HS-5 (cell line): ENCODE measurements around the gene PDK1.
"Not testable (repeated sequence)": the region's sequence is repeated elsewhere in the genome, so short reads cannot be mapped to it uniquely, and the experiment has no call there.

Source experiments
- DNase-seq: peaks from one replicate; pipeline ENCODE4 v3.0.0-alpha.2; 2012; ENCODE audit warnings: low read depth

Gene PDK1

DNA sequence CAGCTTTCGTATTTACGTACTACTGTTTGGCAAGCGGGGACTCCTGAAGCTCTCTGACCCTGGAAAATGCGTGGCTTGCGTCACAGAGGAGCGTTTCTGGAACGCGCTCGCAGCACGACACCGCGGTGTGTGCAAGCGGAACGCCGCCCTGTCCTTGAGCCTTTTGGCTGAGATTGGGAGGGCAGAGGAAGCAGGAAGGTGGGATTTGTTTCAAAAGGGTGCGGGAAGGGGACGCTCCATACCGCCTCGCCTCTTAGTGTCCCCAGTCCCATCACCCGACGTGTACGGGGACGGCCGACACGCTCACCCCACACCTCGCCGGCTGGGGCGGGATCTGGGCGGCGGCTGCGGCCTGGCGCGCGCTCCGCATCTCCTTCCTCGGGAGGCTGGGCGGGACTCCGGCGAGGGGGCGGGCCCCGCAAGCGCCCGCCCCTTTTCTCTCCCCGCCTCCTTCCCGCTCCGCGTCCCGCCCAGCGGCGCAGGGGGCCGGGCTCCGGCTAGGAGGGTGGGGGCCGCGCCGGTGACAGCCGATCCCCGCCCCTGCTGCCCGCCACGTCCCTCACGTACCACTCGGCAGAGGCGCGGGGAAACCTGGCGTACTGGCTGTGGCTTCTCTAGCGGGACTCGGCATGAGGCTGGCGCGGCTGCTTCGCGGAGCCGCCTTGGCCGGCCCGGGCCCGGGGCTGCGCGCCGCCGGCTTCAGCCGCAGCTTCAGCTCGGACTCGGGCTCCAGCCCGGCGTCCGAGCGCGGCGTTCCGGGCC, at the start of gene PDK1:
Gene PDK1, plus strand, starts transcription at position 569 of the 762 bp plus-strand sequence. Its CDS starts 61 bp downstream, at position 630.
- DNase-seq: peak; percentile 83

DNA sequence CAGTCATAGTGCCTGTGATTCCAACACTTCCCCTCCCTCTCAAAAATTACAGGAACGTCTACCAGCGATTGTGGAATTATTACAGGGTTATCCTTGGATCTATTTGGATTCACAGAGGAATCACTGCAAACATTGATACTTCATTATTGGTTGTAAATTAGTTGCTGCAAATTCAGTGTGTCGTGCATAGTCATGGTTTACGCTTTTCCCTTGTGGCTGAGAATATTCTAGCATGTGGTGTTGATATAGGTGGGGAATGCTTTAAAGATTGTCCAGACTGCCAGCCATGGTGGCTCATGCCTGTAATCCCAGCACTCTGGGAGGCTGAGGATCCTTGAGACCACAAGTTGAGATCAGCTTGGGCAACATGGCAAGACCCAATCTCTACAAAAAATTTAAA, 48.7 kb upstream of the PDK1 start:
- no peak for DNase-seq

DNA sequence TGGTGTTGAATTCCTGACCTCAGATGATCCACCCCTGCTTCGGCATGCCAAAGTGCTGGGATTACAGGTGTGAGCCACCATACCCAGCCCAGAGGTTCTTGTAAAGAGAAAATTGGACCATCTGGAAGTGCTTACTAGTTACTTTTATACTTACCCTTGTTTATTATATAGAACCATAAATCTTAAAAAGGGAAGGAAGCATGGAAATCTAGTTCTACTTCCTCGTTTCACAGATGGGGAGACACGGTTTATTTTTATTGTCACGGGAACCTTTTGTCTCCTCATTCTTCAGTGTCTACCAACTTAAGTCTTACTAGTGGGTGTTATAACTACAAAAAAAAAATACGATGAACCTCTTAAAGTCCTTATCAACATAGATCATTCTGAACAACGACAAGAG, 45.8 kb upstream of the PDK1 start:
- DNase-seq: no peak

DNA sequence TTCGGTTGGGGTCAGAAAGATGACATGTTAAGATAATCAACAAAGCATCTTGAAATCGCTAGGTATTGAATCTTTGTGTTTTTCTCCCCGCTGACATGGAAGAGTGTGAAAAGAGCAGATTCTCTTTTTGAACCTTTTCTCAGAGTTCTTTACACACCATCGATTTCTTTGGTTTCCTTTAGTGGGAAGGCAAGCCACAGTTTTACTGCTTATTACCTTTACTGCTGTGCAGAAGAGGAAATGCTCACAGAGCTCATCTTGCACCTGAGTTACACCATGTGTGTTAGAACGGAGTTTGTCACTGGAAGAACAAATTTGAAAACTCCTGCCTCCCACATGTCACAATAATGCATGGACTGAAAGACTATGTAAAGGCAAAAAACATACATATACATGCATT, 45.3 kb upstream of the PDK1 start:
- DNase-seq: no peak

DNA sequence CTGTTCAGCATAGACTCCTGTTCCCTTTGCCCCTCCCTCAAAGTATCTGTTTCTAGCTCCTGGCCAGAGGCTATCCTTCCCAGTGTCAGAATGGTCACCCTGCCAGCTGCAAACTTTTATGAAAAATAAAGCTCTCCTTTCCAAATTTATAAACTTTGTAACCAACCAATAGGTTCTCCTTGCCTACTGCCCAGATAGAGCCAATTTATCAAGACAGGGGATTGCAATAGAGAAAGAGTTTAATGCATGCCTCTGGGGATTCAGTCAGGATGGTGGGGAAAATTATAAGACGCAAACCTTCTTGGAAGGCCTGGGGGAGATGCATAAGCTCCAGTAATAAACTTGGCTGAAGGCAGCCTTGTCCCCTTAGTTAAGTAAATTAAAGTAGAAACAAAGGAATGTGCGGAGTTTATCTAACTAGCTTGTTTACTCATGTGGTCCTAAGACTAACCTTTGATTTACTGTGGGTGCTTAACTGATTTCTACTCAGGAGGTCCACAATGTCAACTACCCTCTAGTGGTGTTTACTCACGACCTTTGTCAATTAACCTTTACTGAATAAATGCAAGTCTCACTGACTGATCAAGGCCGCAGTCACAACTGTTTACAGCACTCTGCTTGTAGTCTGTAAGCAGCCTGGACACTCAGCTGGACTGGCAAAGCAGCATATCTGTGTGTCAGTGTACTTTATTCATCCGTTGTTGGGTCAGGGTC, 42.9 kb upstream of the PDK1 start:
- no peak for DNase-seq

DNA sequence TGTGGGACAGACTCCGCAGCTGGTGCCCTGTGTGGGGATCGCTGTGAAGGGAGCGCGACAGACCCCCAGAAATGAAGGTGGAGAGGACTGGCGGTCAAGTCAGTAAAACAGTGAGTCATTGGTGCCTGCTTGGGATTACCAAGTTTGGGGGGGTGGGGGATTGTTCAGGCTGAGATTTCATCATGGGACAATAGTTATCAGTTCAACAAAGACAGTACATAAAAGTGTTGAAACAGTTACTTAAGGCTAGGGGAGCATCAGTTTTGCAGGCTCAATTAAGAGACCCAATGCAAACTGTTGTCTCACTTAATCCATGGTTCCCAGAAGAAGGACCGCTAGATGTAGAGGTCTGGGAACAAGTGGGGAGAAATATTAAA, 42.4 kb upstream of the PDK1 start:
- no peak for DNase-seq

DNA sequence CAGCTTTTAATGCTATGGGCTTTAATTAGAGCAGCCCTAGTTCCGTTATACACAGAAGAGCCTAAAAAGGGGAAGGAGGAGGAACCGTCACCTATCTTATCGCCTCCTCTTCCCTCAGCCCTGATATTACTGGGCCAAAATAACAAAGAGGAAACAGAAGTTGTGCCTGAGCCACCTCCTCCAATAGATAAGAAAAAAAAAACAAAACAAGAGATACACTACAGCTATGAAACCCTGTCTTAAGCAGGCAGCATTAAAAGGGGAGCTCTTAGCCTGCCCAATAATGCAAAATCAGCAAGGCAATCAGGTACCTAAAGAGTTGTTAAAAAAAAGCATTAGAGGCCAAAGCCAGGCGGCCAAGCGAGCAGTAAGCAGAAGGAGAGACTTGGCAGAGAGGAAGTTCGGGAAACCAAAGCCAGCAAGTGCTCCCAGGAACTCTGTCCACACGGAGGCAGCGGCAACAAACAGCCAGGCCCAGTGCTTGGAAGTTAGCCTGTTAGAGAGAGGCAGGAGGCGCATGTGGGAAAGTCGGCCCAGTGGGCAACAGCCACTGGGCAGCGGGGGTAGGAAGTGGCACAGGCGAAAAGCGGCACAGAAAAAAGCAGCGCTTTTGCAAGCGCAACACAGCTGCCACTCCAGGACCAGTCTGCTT, 41.8 kb upstream of the PDK1 start:
- DNase-seq: no peak

DNA sequence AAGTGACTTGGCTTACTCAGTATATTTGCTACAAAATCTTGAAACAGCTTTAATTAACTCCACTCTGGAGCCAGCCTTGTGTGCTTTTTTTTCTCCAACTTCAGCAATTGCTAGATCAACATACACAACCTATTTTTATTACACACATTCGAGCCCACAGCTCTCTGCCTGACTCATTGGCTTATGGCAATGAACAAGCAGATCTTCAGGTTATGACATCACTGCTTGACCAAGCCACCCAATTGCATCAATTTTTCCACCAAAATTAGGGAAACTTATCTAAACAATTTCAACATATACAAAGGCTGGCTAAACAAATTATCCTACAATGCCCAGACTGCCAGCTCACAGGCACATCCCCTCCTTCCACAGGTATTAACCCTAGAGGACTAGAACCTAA, 39.6 kb upstream of the PDK1 start:
- DNase-seq: peak; percentile 34

DNA sequence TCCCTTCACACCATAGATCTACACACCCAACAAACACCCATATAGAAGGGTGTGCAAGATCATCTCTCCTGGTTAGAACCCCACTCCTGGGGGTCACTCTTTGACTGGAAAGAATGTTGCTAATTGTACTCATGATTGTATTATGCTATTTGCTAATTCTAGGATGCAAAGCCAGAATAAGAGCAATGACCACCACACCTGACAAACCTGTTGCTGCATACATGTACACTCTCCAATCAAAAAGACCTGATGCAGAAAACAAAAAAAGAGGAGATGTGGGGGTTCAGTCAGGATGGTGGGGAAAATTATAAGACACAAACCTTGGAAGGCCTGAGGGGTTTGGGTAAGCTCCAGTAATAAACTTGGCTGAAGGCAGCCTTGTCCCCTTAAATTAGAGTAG, 36.9 kb upstream of the PDK1 start:
- DNase-seq: no peak

DNA sequence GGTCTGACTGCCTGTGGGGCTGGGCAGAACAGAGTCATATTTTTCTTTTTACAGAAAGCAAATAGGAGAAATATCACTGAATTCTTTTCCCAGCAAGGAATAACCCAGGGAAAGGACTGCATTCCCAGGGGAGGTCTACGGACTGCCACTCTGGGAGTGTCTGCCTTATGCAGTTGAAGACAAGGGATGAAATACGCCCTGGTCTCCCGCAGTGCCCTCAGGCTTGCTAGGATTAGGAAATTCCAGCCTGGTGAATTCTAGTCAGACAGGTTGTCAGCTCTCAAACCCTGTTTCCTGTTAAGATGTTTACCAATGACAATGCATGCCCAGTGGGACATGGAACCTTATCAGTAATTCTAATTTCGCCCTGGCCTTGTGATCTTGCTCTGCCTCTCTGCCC, 30.3 kb upstream of the PDK1 start:
- no peak for DNase-seq

DNA sequence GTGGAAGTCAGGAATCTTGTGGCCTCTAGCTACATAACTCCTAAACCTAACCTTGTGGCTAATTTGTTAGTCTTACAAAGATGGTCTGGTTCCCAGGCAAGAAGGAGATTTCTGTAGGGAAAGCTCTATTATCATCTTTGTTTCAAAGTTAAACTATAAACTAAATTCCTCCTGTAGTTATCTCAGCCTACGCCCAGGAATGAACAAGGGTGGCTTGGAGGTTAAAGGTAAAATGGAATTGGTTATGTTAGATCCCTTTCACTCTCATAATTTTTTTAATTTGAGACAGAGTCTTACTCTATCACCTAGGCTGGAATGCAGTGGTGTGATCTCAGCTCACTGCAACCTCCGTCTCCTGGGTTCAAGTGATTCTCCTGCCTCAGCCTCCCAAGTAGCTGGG, 24.6 kb upstream of the PDK1 start:
- no peak for DNase-seq

DNA sequence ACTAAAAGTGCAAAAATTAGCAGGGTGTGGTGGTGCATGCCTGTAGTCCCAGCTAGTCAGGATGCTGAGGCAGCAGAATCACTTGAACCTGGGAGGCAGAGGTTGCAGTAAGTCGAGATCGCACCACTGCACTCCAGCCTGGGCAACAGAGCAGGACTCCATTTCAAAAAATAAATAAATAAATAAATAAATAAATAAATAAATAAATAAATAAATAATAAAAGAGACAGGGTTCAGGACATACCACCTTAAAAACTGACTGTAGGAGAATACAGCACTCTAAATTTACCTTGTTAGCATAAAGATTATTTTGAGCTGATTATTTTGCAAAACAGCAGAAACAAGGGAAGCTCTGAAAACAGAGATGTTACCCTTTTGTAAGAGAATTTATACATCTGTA, 23.4 kb upstream of the PDK1 start:
- not testable (repeated sequence) for DNase-seq

DNA sequence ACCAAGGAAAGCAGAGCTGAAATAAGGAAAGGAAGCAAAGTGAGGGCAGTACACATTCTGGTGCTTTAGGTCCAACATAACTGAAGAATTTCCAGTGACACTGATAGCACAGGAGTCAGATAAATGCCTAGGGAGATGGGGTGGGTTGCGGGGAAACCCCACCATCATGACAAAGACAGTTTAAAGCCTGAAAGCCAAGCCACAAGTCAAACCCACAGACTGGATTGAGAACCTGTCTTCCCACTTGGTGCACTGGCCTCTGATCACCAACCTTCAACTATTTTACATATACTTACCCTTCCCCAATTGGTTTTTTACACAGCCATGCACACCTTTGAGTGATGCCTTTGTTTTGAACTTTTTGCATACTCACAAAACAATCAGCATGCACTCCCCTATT, 22.2 kb upstream of the PDK1 start:
- DNase-seq: no peak

DNA sequence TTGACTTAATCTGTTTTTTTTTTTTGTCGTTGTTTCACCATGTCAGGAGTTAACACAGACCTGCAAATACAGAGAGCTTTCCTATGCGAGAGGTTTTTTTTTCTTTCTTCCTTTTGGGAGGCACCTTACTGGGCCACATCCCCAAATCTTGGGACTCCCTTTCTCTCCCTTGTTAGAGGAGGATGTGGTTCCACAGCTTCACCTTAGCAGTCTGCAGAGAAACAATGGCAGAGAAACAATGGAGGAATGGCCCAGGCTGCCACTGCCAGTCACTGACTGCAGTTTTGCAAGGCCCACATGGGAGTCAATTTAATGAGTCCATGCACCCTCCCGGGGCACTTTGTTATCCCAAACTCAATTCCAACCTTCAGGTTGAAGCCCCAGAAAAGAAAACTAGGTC, 20.8 kb upstream of the PDK1 start:
- no peak for DNase-seq

DNA sequence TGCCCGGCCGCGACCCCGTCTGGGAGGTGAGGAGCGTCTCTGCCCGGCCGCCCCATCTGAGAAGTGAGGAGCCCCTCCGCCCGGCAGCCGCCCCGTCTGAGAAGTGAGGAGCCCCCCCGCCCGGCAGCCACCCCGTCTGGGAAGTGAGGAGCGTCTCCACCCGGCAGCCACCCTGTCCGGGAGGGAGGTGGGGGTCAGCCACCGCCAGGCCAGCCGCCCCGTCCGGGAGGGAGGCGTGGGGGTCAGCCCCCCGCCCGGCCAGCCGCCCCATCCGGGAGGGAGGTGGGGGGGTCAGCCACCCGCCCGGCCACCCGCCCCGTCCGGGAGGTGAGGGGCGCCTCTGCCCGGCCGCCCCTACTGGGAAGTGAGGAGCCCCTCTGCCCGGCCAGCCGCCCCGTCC, 18.0 kb upstream of the PDK1 start:
- not testable (repeated sequence) for DNase-seq

DNA sequence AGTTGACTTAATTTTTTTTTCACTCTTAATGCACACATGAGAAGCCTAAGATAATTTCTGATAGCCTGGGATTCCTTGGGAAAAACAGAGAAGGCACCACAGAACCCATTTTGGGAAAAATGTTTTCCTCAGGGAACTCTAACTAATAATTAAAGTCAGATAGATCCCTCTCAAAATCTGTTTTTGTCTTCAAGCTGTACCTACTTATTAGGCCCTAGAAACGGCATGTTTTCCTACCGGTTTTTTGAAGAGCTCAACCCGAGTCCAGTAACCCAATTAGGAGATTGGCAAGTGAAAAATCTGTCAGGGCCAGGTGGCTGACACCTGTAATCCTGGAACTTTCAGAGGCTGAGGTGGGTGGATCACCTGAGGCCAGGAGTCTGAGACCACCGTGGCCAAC, 16.1 kb upstream of the PDK1 start:
- DNase-seq: no peak

DNA sequence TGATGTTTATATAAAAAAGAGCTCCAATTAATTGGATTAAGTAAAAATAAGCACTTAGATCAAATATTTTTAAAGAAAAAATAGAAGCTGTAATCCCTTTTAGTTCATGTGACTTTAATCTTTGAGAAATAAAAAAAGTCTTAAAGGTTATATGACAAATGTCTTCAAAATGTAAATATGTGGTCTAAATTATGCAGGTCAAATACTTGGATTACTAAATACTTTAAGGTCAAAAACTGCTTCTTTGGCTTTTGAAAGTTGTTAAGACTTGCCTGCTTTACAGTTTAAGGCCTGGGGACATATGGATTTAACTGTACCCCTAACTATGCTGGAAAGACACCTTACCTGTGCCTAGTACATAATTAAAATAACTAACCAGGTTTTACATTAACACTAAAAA, 15.5 kb upstream of the PDK1 start:
- no peak for DNase-seq

DNA sequence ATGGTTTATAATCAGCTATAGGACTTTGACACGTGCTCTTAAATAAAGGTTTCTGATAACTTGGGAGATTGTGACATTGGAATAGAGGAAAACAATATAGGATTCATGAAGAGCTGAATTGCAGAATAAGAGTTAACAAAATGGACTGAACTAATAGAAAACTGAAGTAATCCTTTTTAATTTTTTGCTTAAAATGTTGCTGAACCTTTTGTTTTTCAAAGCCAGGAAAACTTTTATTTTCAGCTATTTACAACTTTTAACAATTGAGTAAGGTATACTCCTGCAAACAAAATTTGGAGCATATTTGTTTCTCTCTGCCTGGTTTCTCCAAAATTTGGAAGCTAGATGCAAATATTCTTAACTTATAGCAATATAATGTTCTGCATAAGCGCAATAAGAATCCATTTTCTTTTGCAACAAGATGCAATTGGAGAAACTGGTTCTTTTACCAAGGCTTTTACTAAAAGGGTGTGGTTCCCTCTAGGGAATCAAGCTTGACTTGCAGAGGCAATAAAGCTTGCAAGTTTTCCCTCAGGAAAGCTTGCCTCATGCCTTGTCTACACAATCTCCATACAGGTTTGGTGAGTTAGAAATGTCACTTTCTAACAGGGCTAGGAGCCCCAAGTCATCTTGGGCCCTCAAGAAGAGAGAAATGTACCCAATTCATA, 10.3 kb upstream of the PDK1 start:
- no peak for DNase-seq

DNA sequence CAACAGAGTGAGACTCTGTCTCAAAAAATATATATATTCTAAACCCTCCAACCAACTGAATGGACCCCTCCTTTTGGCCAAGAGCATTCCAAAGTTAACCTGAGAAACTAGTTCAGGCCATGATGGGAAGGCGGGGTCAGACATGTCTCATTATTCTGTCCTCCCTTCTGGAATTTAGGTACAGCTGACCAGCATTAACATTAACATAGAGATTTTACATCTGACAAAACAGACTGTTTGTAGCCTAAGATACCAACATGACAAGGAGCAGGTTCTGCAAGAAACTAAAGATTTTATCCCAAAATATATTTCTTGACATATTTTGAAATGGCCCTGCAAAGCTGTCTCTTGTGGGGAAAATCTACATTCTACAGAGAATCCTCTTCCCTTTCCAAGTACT, 6.8 kb upstream of the PDK1 start:
- no peak for DNase-seq

DNA sequence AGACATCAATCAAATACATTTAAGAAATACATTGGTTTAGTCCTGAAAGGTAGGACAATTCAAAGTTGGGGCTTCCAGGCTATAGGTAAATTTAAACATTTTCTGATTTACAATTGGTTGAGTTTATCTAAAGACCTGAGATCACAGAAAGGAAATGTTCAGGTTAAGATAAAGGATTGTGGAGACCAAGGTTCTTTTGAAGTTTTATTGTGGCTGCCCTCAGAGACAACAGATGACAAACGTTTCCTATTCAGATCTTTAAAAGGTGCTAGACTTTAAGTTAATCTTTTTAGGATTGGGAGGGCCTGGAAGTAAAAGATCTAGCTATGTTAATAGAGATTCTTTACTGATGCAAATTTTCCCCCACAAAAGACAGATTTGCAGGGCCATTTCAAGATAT, 6.1 kb upstream of the PDK1 start:
- DNase-seq: not testable (repeated sequence)

DNA sequence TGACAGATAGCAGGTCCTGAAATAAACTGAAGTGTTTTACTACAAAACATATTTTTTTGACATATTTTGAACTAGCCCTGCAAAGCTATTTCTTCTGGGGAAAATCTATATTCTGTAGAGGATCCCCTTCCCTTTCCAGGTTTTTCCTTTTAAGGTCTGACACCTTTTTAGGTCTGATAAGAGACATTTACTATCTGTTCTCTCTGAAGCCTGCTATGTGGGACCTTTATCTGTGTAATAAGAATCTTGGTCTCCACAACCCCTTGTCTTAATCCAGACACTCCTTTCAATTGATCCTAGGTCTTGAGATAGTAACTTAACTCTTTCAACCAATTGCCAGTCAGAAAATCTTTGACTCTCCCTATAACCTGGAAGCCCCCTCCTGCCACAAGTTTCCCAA, 5.5 kb upstream of the PDK1 start:
- DNase-seq: no peak

DNA sequence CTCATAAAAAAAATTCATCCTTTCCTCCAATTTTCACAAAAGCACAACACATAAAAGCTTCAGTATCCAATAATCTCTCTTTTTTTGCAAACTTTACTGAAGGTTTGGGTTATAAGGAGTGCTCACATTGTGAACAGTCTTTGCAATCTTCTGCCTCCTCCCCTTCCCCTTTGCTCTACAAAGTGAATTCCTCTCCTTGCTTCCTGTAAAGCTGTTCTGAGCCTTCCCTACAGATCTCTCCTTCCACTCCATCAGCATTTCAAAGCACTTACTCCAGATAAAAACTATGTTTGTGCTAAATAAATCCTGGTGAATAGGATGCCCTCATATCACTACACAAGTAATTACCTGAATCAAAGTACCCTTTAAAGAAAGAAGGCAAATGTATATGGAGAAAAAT, 4.6 kb upstream of the PDK1 start:
- DNase-seq: no peak
